Neural cell (in vitro differentiated cells): ENCODE results near the gene PHGDH. TPM values are rescaled to one million over a fixed set of nuclear protein-coding genes. Genes with fewer than 3 reads are reported as not detected.

Experiments used
- H2AFZ ChIP-seq: fragments of 200-600, 300-800 bp; sonication (generic), shearing (Covaris generic); 2 replicates; pipeline ENCODE4 v1.6.0; 2014; ENCODE audit warnings: low read depth, mild to moderate bottlenecking, antibody characterized with exemption, low read length, moderate library complexity
- H3F3A ChIP-seq: fragments of 200-600 bp; shearing (Covaris generic); 2 replicates; pipeline ENCODE4 v1.6.1; 2016; ENCODE audit warnings: mild to moderate bottlenecking, moderate library complexity, mixed read lengths, antibody characterized with exemption, low read length; ENCODE audit not compliant: insufficient read depth, poor library complexity, severe bottlenecking
- H3K27ac ChIP-seq: fragments of 200-600, 300-800 bp; sonication (generic), shearing (Covaris generic); 2 replicates; pipeline ENCODE4 v1.5.1; 2014; ENCODE audit warnings: mild to moderate bottlenecking, low read length, moderate library complexity
- H3K27me3 ChIP-seq: fragments of 300-800, 200-600 bp; sonication (generic), shearing (Covaris generic); 2 replicates; pipeline ENCODE4 v1.6.0; 2014; ENCODE audit warnings: mild to moderate bottlenecking, low read depth, low read length, moderate library complexity; ENCODE audit not compliant: insufficient read depth
- H3K36me3 ChIP-seq: fragments of 300-800, 200-600 bp; sonication (generic), shearing (Covaris generic); 2 replicates; pipeline ENCODE4 v1.5.1; 2014; ENCODE audit warnings: mild to moderate bottlenecking, antibody characterized with exemption, low read length, moderate library complexity; ENCODE audit not compliant: insufficient read depth
- H3K4me2 ChIP-seq: fragments of 300-800, 200-600 bp; sonication (generic), shearing (Covaris generic); 2 replicates; pipeline ENCODE4 v1.6.0; 2014; ENCODE audit warnings: mild to moderate bottlenecking, low read length
- H3K4me3 ChIP-seq: fragments of 300-800, 200-600 bp; sonication (generic), shearing (Covaris generic); 2 replicates; pipeline ENCODE4 v1.5.1; 2014; ENCODE audit warnings: mild to moderate bottlenecking, low read length, moderate library complexity
- H3K79me2 ChIP-seq: fragments of 200-600 bp; shearing (Covaris generic); replicated peaks from 2 replicates; pipeline ENCODE4 v1.6.0; 2014; ENCODE audit warnings: mild to moderate bottlenecking, low read length, moderate library complexity; ENCODE audit not compliant: insufficient read depth
- H3K9ac ChIP-seq: fragments of 300-800, 200-600 bp; sonication (generic), shearing (Covaris generic); 2 replicates; pipeline ENCODE4 v1.6.1; 2016; ENCODE audit warnings: mild to moderate bottlenecking, low read length, mixed read lengths
- H3K9me2 ChIP-seq: fragments of 200-600 bp; shearing (Covaris generic); 2 replicates; pipeline ENCODE4 v1.6.1; 2016; ENCODE audit warnings: mild to moderate bottlenecking, low read length, mixed read lengths; ENCODE audit not compliant: insufficient read depth
- H3K9me3 ChIP-seq: fragments of 200-600, 300-800 bp; sonication (generic), shearing (Covaris generic); 2 replicates; pipeline ENCODE4 v1.6.1; 2016; ENCODE audit warnings: mild to moderate bottlenecking, mixed run types, low read length, moderate library complexity, mixed read lengths
- H4K20me1 ChIP-seq: fragments of 200-600 bp; shearing (Covaris generic); 2 replicates; pipeline ENCODE4 v1.6.1; 2016; ENCODE audit warnings: mild to moderate bottlenecking, mixed run types; ENCODE audit not compliant: insufficient read depth
- CTCF ChIP-seq: fragments of 450-650 bp; IDR thresholded peaks from 2 replicates; pipeline ENCODE4 v1.5.1; 2014; ENCODE audit warnings: antibody characterized with exemption, mild to moderate bottlenecking, moderate library complexity; ENCODE audit not compliant: poor library complexity, severe bottlenecking
- EP300 ChIP-seq: fragments of 450-650 bp; conservative IDR thresholded peaks from 2 replicates; pipeline ENCODE4 v1.6.1; 2014; ENCODE audit warnings: antibody characterized with exemption, mild to moderate bottlenecking, moderate library complexity; ENCODE audit not compliant: poor library complexity, severe bottlenecking
- EZH2 ChIP-seq: fragments of 200-600, 300-800 bp; shearing (Covaris generic), sonication (generic); IDR thresholded peaks from 2 replicates; pipeline ENCODE4 v1.6.1; 2014; ENCODE audit warnings: antibody characterized with exemption, low read length, borderline replicate concordance, mild to moderate bottlenecking; ENCODE audit not compliant: insufficient read depth, poor library complexity, severe bottlenecking
- MXI1 ChIP-seq: fragments of 450-650 bp; conservative IDR thresholded peaks from 2 replicates; pipeline ENCODE4 v1.6.1; 2014; ENCODE audit warnings: antibody characterized with exemption, mild to moderate bottlenecking; ENCODE audit not compliant: poor library complexity, severe bottlenecking
- POLR2AphosphoS5 ChIP-seq: IDR thresholded peaks from 2 replicates; pipeline ENCODE4 v1.6.1; 2012
- RAD21 ChIP-seq: fragments of 450-650 bp; conservative IDR thresholded peaks from 2 replicates; pipeline ENCODE4 v1.6.1; 2014; ENCODE audit warnings: antibody characterized with exemption, mild to moderate bottlenecking, moderate library complexity
- REST ChIP-seq: IDR thresholded peaks from 2 replicates; pipeline ENCODE4 v1.6.1; 2012; ENCODE audit warnings: borderline replicate concordance
- SMC3 ChIP-seq: fragments of 450-650 bp; conservative IDR thresholded peaks from 2 replicates; pipeline ENCODE4 v1.6.1; 2014; ENCODE audit warnings: antibody characterized with exemption, mild to moderate bottlenecking, moderate library complexity; ENCODE audit not compliant: poor library complexity
- TAF1 ChIP-seq: IDR thresholded peaks from 2 replicates; pipeline ENCODE4 v1.6.1; 2012; ENCODE audit warnings: low read depth
- polyA plus RNA-seq: library from polyadenylated mRNA; depleted of rRNA; stranded (reverse); fragments of >200 nt; gene quantifications from 2 replicates; pipeline ENCODE4 v1.2.3, GENCODE V29; 2014

The PHGDH gene
- polyA plus RNA-seq, 1 donor from 2014 or later = 11.8 TPM

GRCh38 chr1:119686661-119687060, 25.1 kb upstream of the PHGDH start:
- no peak overlapping the region for H3K4me3 ChIP-seq
- H3K9me3 ChIP-seq = no peaks in the 10 kb centered on the region

GRCh38 chr1:119687434-119688079, 24.2 kb upstream of the PHGDH start:
- no peaks in the 10 kb centered on the region for H3K9me2 ChIP-seq
- no peak overlapping the region for H3K9ac ChIP-seq
- no peak overlapping the region for H3K4me2 ChIP-seq
- no peaks in the 10 kb centered on the region for H3F3A ChIP-seq
- H3K36me3 ChIP-seq = no peaks in the 10 kb centered on the region
- no peaks in the 10 kb centered on the region for H3K9me3 ChIP-seq
- no peaks in the 10 kb centered on the region for H4K20me1 ChIP-seq
- H2AFZ ChIP-seq = no peak overlapping the region
- TF ChIP-seq SMC3 = no peak
- no peak for TF ChIP-seq EZH2
- no peak for TF ChIP-seq REST
- no peak for TF ChIP-seq RAD21
- no peak for TF ChIP-seq TAF1
- no peak for TF ChIP-seq MXI1
- TF ChIP-seq EP300 = no peak
- TF ChIP-seq POLR2AphosphoS5 = no peak
- no peak for TF ChIP-seq CTCF
- H3K27ac ChIP-seq = no peak overlapping the region
- H3K79me2 ChIP-seq = no peaks in the 10 kb centered on the region
- H3K27me3 ChIP-seq = no peaks in the 10 kb centered on the region
- H3K4me3 ChIP-seq = no peak overlapping the region

More at GRCh38 chr1:119686661-119687060, 25.1 kb upstream of the PHGDH start:
- H3K27ac ChIP-seq = no peak overlapping the region
- H3K4me2 ChIP-seq = no peak overlapping the region
- no peaks in the 10 kb centered on the region for H3K36me3 ChIP-seq
- no peak overlapping the region for H2AFZ ChIP-seq
- no peaks in the 10 kb centered on the region for H4K20me1 ChIP-seq
- no peak overlapping the region for H3K9ac ChIP-seq
- no peak for TF ChIP-seq MXI1
- TF ChIP-seq EZH2 = no peak
- TF ChIP-seq POLR2AphosphoS5 = no peak
- TF ChIP-seq REST = no peak
- no peak for TF ChIP-seq SMC3
- H3K27me3 ChIP-seq = no peaks in the 10 kb centered on the region
- no peaks in the 10 kb centered on the region for H3F3A ChIP-seq
- no peaks in the 10 kb centered on the region for H3K79me2 ChIP-seq
- no peaks in the 10 kb centered on the region for H3K9me2 ChIP-seq
